K562 (cell line): ENCODE data around the gene SCGB1D4. TPM values are rescaled to one million over a fixed set of nuclear protein-coding genes. Genes with fewer than 3 reads are reported as not detected.

ENCODE experiments used
- CCNT2 ChIP-seq: IDR thresholded peaks from 2 replicates; pipeline ENCODE4 v1.6.1; 2011; ENCODE audit warnings: borderline replicate concordance, low read depth, mild to moderate bottlenecking, moderate library complexity, mixed read lengths, low read length; ENCODE audit not compliant: insufficient read length; ENCODE audit errors: extremely low read depth
- CREB1 ChIP-seq, 2 experiments: sonication (generic) in 1 of 2; formaldehyde crosslinking in 1 of 2; IDR thresholded peaks; 2 replicates each; pipeline versions ENCODE4 v1.6.1 to v1.8.0; 2012 to 2022; ENCODE audit warnings: inconsistent platforms in 1 of 2, mild to moderate bottlenecking in 1 of 2, missing genetic modification reagents in 1 of 2, moderate library complexity in 1 of 2
- ESRRA ChIP-seq: fragments of 450-650 bp; IDR thresholded peaks from 2 replicates; pipeline ENCODE4 v1.6.1; 2014; ENCODE audit warnings: low read depth, mild to moderate bottlenecking, moderate library complexity, borderline replicate concordance
- ETV5 ChIP-seq: sonication (generic); formaldehyde crosslinking; IDR thresholded peaks from 2 replicates; pipeline ENCODE4 v1.4.0; 2020; ENCODE audit warnings: low read depth, mild to moderate bottlenecking, missing genetic modification reagents
- KDM1A ChIP-seq, 2 experiments: fragments of 450-650 bp; IDR thresholded peaks; 2 replicates each; pipeline ENCODE4 v1.6.1; 2016; ENCODE audit warnings: mild to moderate bottlenecking in 2 of 2
- NFRKB ChIP-seq: fragments of 450-650 bp; IDR thresholded peaks from 2 replicates; pipeline ENCODE4 v1.6.1; 2016; ENCODE audit warnings: low read depth
- REST ChIP-seq, 2 experiments: fragments of 450-650 bp; formaldehyde crosslinking in 1 of 2; IDR thresholded peaks; 2 replicates each; pipeline versions ENCODE4 v1.4.0 to v1.6.1; 2014 to 2020; ENCODE audit warnings: mild to moderate bottlenecking in 2 of 2, borderline replicate concordance in 1 of 2, low read depth in 1 of 2
- SP1 ChIP-seq: sonication (generic); formaldehyde crosslinking; IDR thresholded peaks from 2 replicates; pipeline ENCODE4 v1.8.1; 2022; ENCODE audit warnings: mild to moderate bottlenecking, missing genetic modification reagents
- VEZF1 ChIP-seq: fragments of 200-800 bp; sonication (Bioruptor generic); IDR thresholded peaks from 2 replicates; pipeline ENCODE4 v1.6.1; 2017; ENCODE audit warnings: missing genetic modification characterization, missing compliant biosample characterization
- ZNF592 ChIP-seq: fragments of 450-650 bp; IDR thresholded peaks from 2 replicates; pipeline ENCODE4 v1.6.1; 2017; ENCODE audit warnings: antibody characterized with exemption, mild to moderate bottlenecking
- ZSCAN29 ChIP-seq: fragments of 450-650 bp; IDR thresholded peaks from 2 replicates; pipeline ENCODE4 v1.6.1; 2017
- polyA plus RNA-seq, 8 experiments: library from polyadenylated mRNA; depleted of rRNA in 4 of 8; stranded (reverse) in 5 of 8; unstranded in 3 of 8; fragments of >200 nt; fragmentation: Nextera tagmentation in 2 of 8; fragmentation: Illumina TruSeq in 1 of 8; extraction: Ambion mirVana in 2 of 8; extraction: Trizol in 1 of 8; gene quantifications; 2 replicates each; pipeline versions ENCODE4 v1.2.1 to v1.2.3, GENCODE V29; 2011 to 2014; ENCODE audit warnings: inconsistent platforms in 1 of 8, missing spikeins in 1 of 8
- total RNA-seq, 7 experiments: library from RNA; depleted of rRNA in 6 of 7; stranded (reverse); fragments of >200 nt in 6 of 7; fragmentation: Illumina TruSeq in 2 of 7; extraction: Trizol in 2 of 7; gene quantifications; 2 replicates each; pipeline versions ENCODE4 v1.2.1 to v1.2.3, GENCODE V29; 2011 to 2021; ENCODE audit warnings: low replicate concordance in 1 of 7

SCGB1D4 gene
- total and polyA plus RNA-seq, 9 of the 15 experiments (the other 6 are each of a cell fraction or from before 2014, with no cell fraction given) = not detected

- no peak; the same call in 1 of the 2 replicates for TF ChIP-seq ZNF592
- peak; percentile 26 for TF ChIP-seq CCNT2
- no peak for TF ChIP-seq VEZF1 (CRISPR knock-in tag)
- TF ChIP-seq ESRRA = peak; percentile 11; the same call in 1 of the 2 replicates
- TF ChIP-seq CREB1 (IDR thresholded peaks at IDR 0.05) = no peak
- TF ChIP-seq CREB1 (CRISPR knock-in tag; IDR thresholded peaks at IDR 0.05) = peak; percentile 33; the same call in 1 of the 2 replicates
- peak; percentile 57 for TF ChIP-seq REST (IDR thresholded peaks at IDR 0.05; ENCODE audit: borderline replicate concordance)
- no peak for TF ChIP-seq REST (CRISPR knock-in tag; IDR thresholded peaks at IDR 0.05; ENCODE audit: low read depth)
- no peak for TF ChIP-seq ZSCAN29
- no peak for TF ChIP-seq SP1 (CRISPR knock-in tag)
- TF ChIP-seq KDM1A (IDR thresholded peaks at IDR 0.05) = no peak
- TF ChIP-seq NFRKB = no peak
- TF ChIP-seq ETV5 (CRISPR knock-in tag) = no peak
Measured at GRCh38 chr11:62337303-62338181, 38.7 kb upstream of the SCGB1D4 start, which contains the start of gene ASRGL1 (continued).
